Endothelial cell of umbilical vein (primary cell): ENCODE data around the gene CRACR2A. TPM values are rescaled to one million over a fixed set of nuclear protein-coding genes. Genes with fewer than 3 reads are reported as not detected.

Experiments
- BruUV-seq: library from RNA; stranded (reverse); fragments of 400-500 nt; replicated peaks from 2 replicates; lab custom pipeline; 2021; lab: Mats Ljungman, UMichigan
- CTCF ChIA-PET: fragments of 300-600, 350-600 bp; sonication (Branson Sonifier 250); formaldehyde crosslinking; loops from one replicate; lab custom pipeline; 2021; ENCODE audit warnings: antibody characterized with exemption, inconsistent platforms; lab: Charles Lee
- POLR2A ChIA-PET: fragments of 300-600, 350-600 bp; sonication (Branson Sonifier 250); formaldehyde crosslinking; loops from one replicate; lab custom pipeline; 2021; ENCODE audit warnings: antibody characterized with exemption, inconsistent platforms; lab: Charles Lee
- DNase-seq: peaks from one replicate; pipeline ENCODE4 v3.0.0-alpha.2; 2011; ENCODE audit warnings: low read depth, low spot score
- FAIRE-seq: peaks from 2 replicates; lab custom pipeline; 2011; peaks lifted over from hg19 to GRCh38; lab: Jason Lieb, UNC
- H2AFZ ChIP-seq: 2 replicates; pipeline ENCODE4 v1.6.0; 2012; ENCODE audit warnings: low read depth, low read length, control low read depth, inconsistent platforms
- H3K27ac ChIP-seq: 2 replicates; pipeline ENCODE4 v1.5.1; 2011; ENCODE audit warnings: low read depth, mild to moderate bottlenecking, control low read depth, low read length, moderate library complexity; ENCODE audit not compliant: insufficient read depth
- H3K27me3 ChIP-seq, 2 experiments: 2 replicates each; pipeline versions ENCODE4 v1.6.0 to v1.6.1; 2011; ENCODE audit warnings: low read length in 2 of 2, mixed read lengths in 1 of 2; ENCODE audit not compliant: control insufficient read depth in 2 of 2, insufficient read depth in 2 of 2
- H3K36me3 ChIP-seq, 2 experiments: 2 replicates in 1 of 2; 3 replicates in 1 of 2; pipeline ENCODE4 v1.5.1; 2011; ENCODE audit warnings: low read length in 2 of 2, mild to moderate bottlenecking in 1 of 2, moderate library complexity in 1 of 2; ENCODE audit not compliant: control insufficient read depth in 2 of 2, insufficient read depth in 2 of 2; ENCODE audit errors: extremely low read depth in 1 of 2
- H3K4me1 ChIP-seq: 3 replicates; pipeline ENCODE4 v1.5.1; 2011; ENCODE audit warnings: mild to moderate bottlenecking, low read length; ENCODE audit not compliant: control insufficient read depth, insufficient read depth; ENCODE audit errors: extremely low read depth
- H3K4me2 ChIP-seq: 2 replicates; pipeline ENCODE4 v1.6.1; 2011; ENCODE audit warnings: low read length, control low read depth, mixed read lengths; ENCODE audit not compliant: insufficient read depth
- H3K4me3 ChIP-seq, 3 experiments: fragments of 200-600 bp in 1 of 3; sonication (generic), shearing (Covaris generic) in 1 of 3; replicated peaks in 1 of 3; 2 replicates each; pipeline ENCODE4 v1.5.1; 2011 to 2016; ENCODE audit warnings: control low read depth in 3 of 3, low read length in 3 of 3, mild to moderate bottlenecking in 2 of 3, inconsistent platforms in 1 of 3, low read depth in 1 of 3, moderate library complexity in 1 of 3; ENCODE audit not compliant: insufficient read depth in 1 of 3
- H3K79me2 ChIP-seq: 2 replicates; pipeline ENCODE4 v1.6.0; 2012; ENCODE audit warnings: low read length, inconsistent platforms; ENCODE audit not compliant: control insufficient read depth, insufficient read depth
- H3K9ac ChIP-seq: replicated peaks from 2 replicates; pipeline ENCODE3; 2011; ENCODE audit warnings: low read length, control low read depth; ENCODE audit not compliant: insufficient read depth; ENCODE audit errors: extremely low read depth
- H3K9me1 ChIP-seq: replicated peaks from 3 replicates; pipeline ENCODE4 v1.6.0; 2011; ENCODE audit warnings: mild to moderate bottlenecking, low read length; ENCODE audit not compliant: control insufficient read depth, insufficient read depth; ENCODE audit errors: extremely low read depth
- H3K9me3 ChIP-seq: replicated peaks from 2 replicates; pipeline ENCODE4 v1.5.1; 2012; ENCODE audit warnings: low read length, inconsistent platforms; ENCODE audit not compliant: control insufficient read depth, insufficient read depth
- H4K20me1 ChIP-seq: replicated peaks from 2 replicates; pipeline ENCODE3; 2011; ENCODE audit warnings: mild to moderate bottlenecking, low read length; ENCODE audit not compliant: control insufficient read depth, insufficient read depth; ENCODE audit errors: extremely low read depth
- CTCF ChIP-seq, 2 donors: IDR thresholded peaks; 1 replicate in 1 of 2; 2 replicates in 1 of 2; pipeline ENCODE4 v1.5.1; 2011; ENCODE audit warnings: low read length in 2 of 2, mild to moderate bottlenecking in 2 of 2, moderate library complexity in 2 of 2, control low read depth in 1 of 2, inconsistent platforms in 1 of 2, low read depth in 1 of 2; ENCODE audit not compliant: insufficient read depth in 1 of 2; ENCODE audit errors: extremely low read depth in 1 of 2
- EZH2 ChIP-seq: IDR thresholded peaks from 2 replicates; pipeline ENCODE4 v1.6.1; 2012; ENCODE audit warnings: borderline replicate concordance, low read depth, mild to moderate bottlenecking, moderate library complexity, low read length, inconsistent platforms; ENCODE audit not compliant: severe bottlenecking
- FOS ChIP-seq: IDR thresholded peaks from 2 replicates; pipeline ENCODE4 v1.6.1; 2011; ENCODE audit warnings: mild to moderate bottlenecking, low read length, moderate library complexity, borderline replicate concordance; ENCODE audit not compliant: insufficient read depth
- GATA2 ChIP-seq: IDR thresholded peaks from 2 replicates; pipeline ENCODE4 v1.7.0; 2011; ENCODE audit warnings: low read depth, mild to moderate bottlenecking, moderate library complexity, mixed read lengths, low read length; ENCODE audit not compliant: insufficient read length, insufficient read depth
- JUN ChIP-seq: IDR thresholded peaks from 2 replicates; pipeline ENCODE4 v1.6.1; 2011; ENCODE audit warnings: borderline replicate concordance, low read depth; ENCODE audit not compliant: insufficient read length, insufficient read depth
- MYC ChIP-seq: IDR thresholded peaks from one replicate; pipeline ENCODE4 v1.6.1; 2011; ENCODE audit warnings: mild to moderate bottlenecking, low read depth, low read length
- POLR2A ChIP-seq: IDR thresholded peaks from 2 replicates; pipeline ENCODE4 v1.6.1; 2012; ENCODE audit warnings: low read depth, mild to moderate bottlenecking, control low read depth, low read length
- POLR2AphosphoS5 ChIP-seq: IDR thresholded peaks from 2 replicates; pipeline ENCODE4 v1.6.1; 2012; ENCODE audit warnings: low read depth, mild to moderate bottlenecking, control low read depth, low read length, moderate library complexity; ENCODE audit not compliant: insufficient read depth
- dilution Hi-C: fragments of 300-500 bp; cut with MboI; formaldehyde crosslinking; loops from one replicate; pipeline ENCODE4 v1.15.0; 2019; ENCODE audit warnings: low sequenced_read_pairs; ENCODE audit not compliant: extremely low pct_ligation_motif_present
- intact Hi-C: fragments of 100-400 bp; cut with micrococcal nuclease; formaldehyde crosslinking; loops from one replicate; pipeline ENCODE4 v1.10.0; 2022
- polyA plus RNA-seq, 4 experiments: library from polyadenylated mRNA; depleted of rRNA in 3 of 4; stranded (reverse) in 3 of 4; unstranded in 1 of 4; fragments of >200 nt; gene quantifications; 2 replicates each; pipeline versions ENCODE4 v1.2.1 to v1.2.3, GENCODE V29; 2011 to 2012; ENCODE audit warnings: missing spikeins in 1 of 4
- total RNA-seq: library from RNA; stranded (reverse); gene quantifications from 2 replicates; pipeline ENCODE4 v1.2.3, GENCODE V29; 2021
- TF ChIP-seq, protein P1 (sequence below): IDR thresholded peaks from 2 replicates; pipeline ENCODE4 v1.6.1; 2011; ENCODE audit not compliant: insufficient read depth, insufficient read length

CRACR2A gene
- total and polyA plus RNA-seq, 2 donors (not counting 3 experiments of a cell fraction or from before 2014, with no cell fraction given), result 4.4 to 15.9 TPM

DNA sequence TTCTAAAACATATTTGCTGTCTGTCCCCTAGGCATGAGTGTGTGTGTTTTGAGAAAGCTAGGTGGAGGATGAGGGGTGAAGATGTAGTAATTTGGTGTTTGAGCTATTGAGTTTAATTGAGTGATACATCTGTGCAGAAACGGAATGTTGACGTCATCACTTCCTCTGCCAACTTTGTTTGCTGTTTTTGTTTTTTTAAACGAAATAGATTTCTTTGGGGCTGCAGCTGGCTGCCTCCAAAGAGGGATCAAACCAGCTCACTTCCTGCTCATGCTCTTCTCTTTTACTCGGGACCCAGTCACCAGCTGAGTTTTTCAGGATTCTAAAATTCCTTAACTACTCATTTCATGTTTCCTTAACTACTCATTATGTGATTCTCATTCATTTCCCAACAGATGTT lies 19.5 kb upstream of the CRACR2A start:
- Histone ChIP-seq H3K9ac (no peak overlapping the region), H2AFZ (no peak overlapping the region), H3K36me3 (no peaks in the 10 kb centered on the region), H4K20me1 (no peaks in the 10 kb centered on the region), H3K27ac (no peak overlapping the region), H3K4me2 (no peak overlapping the region), H3K9me1 (no peaks in the 10 kb centered on the region), H3K4me1 (peaks cover 8% of the 10 kb centered on the region), H3K27me3 (peaks cover 10 to 12% of the 10 kb centered on the region in 2 experiments), H3K9me3 (no peaks in the 10 kb centered on the region), H3K79me2 (no peaks in the 10 kb centered on the region), H3K4me3 (no peak overlapping the region)
- peak; percentile 61 for TF ChIP-seq FOS
- TF ChIP-seq JUN, result peak; percentile 72
- TF ChIP-seq POLR2A, result no peak
- CTCF ChIA-PET, result interaction anchor here (0.6 to 4.1 kb wide), 10 partner anchors 11 to 1077 kb away, joined by 3 to 51 read pairs (median 4); partner anchors contain the start of gene CRACR2A
- dilution Hi-C loops, result no loop called here
- FAIRE-seq, result peak; percentile 52
- no TSS peak for BruUV-seq
- peak; percentile 42 for DNase-seq
- POLR2A ChIA-PET, result no interaction called here
- intact Hi-C loops, result loop anchor here (1.0 to 10.0 kb wide), 2 partner anchors 19 to 278 kb away; partner anchors contain the start of genes CRACR2A and PRMT8

- dilution Hi-C loops (no loop called here), intact Hi-C loops (loop anchor here (1.0 to 10.0 kb wide), 2 partner anchors 19 to 277 kb away; partner anchors contain the start of genes CRACR2A and PRMT8)
- Histone ChIP-seq H3K27ac (no peak overlapping the region), H3K79me2 (no peaks in the 10 kb centered on the region), H3K27me3 (peaks cover 10 to 12% of the 10 kb centered on the region in 2 experiments), H3K36me3 (no peaks in the 10 kb centered on the region), H3K9ac (no peak overlapping the region), H2AFZ (no peak overlapping the region), H3K9me3 (no peaks in the 10 kb centered on the region), H3K9me1 (no peaks in the 10 kb centered on the region), H3K4me1 (peaks cover 8% of the 10 kb centered on the region), H3K4me2 (no peak overlapping the region), H4K20me1 (no peaks in the 10 kb centered on the region), H3K4me3 (no peak overlapping the region)
- CTCF ChIA-PET, result interaction anchor here (0.6 to 4.1 kb wide), 9 partner anchors 10 to 1077 kb away, joined by 3 to 51 read pairs (median 4); partner anchors contain the start of gene CRACR2A
- BruUV-seq, result no TSS peak
- POLR2A ChIA-PET, result no interaction called here
- FAIRE-seq (no peak), DNase-seq (no peak)
- no peak for TF ChIP-seq CTCF (IDR thresholded peaks at IDR 0.05; ENCODE audit: extremely low read depth in 1 of 2, insufficient read depth in 1 of 2, low read depth in 1 of 2, low read length in 2 of 2)
- TF ChIP-seq GATA2, result no peak
- TF ChIP-seq JUN, result no peak
- TF ChIP-seq POLR2A, result no peak
- TF ChIP-seq EZH2, result no peak
- TF ChIP-seq MYC, result no peak
- TF ChIP-seq, protein P1, sequence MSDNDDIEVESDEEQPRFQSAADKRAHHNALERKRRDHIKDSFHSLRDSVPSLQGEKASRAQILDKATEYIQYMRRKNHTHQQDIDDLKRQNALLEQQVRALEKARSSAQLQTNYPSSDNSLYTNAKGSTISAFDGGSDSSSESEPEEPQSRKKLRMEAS, result no peak
- TF ChIP-seq POLR2AphosphoS5, result no peak
- no peak for TF ChIP-seq FOS
Measured at GRCh38 chr12:3771853-3772252, 18.9 kb upstream of the CRACR2A start.
